Tibial nerve (tissue), 4 donors: Measurements from ENCODE around the gene MLC1.

ENCODE experiments used
- CTCF ChIP-seq, 5 experiments: fragments of 200-600 bp in 3 of 5; fragments of 450-650 bp in 2 of 5; sonication (generic) in 3 of 5; IDR thresholded peaks; one replicate each; pipeline ENCODE4 v1.5.1; 2016 to 2019; ENCODE audit warnings: antibody characterized with exemption in 5 of 5, mild to moderate bottlenecking in 3 of 5, moderate library complexity in 2 of 5
- EP300 ChIP-seq, 2 donors: sonication (generic); formaldehyde crosslinking; IDR thresholded peaks; one replicate each; pipeline ENCODE4 v1.6.1; 2017; ENCODE audit warnings: antibody characterized with exemption in 2 of 2, mild to moderate bottlenecking in 1 of 2
- POLR2A ChIP-seq, 2 donors: fragments of 450-650 bp; IDR thresholded peaks; one replicate each; pipeline ENCODE4 v1.6.1; 2017; ENCODE audit warnings: antibody characterized with exemption in 2 of 2, mild to moderate bottlenecking in 2 of 2, moderate library complexity in 2 of 2

- TF ChIP-seq CTCF (IDR thresholded peaks at IDR 0.05): no peak
- TF ChIP-seq POLR2A (IDR thresholded peaks at IDR 0.05): no peak
- TF ChIP-seq EP300 (IDR thresholded peaks at IDR 0.05): no peak
These were observed 2.2 kb downstream of the MLC1 start for GRCh38 chr22:50082961-50083461.
